PFSK-1 (cell line): Measurements from ENCODE around the gene PIF1.

ENCODE experiments used
- POLR2AphosphoS5 ChIP-seq: IDR thresholded peaks from 2 replicates; pipeline ENCODE4 v1.6.1; 2012; ENCODE audit warnings: low read depth, mild to moderate bottlenecking, control low read depth, low read length, moderate library complexity
- SIN3A ChIP-seq: IDR thresholded peaks from 2 replicates; pipeline ENCODE4 v1.6.1; 2012; ENCODE audit warnings: mild to moderate bottlenecking, low read length, moderate library complexity, borderline replicate concordance; ENCODE audit not compliant: insufficient read depth
- TAF1 ChIP-seq: IDR thresholded peaks from 2 replicates; pipeline ENCODE4 v1.6.1; 2012; ENCODE audit warnings: low read length, control low read depth, borderline replicate concordance; ENCODE audit not compliant: insufficient read depth
- TF ChIP-seq, protein P1 (sequence below), 2 experiments: IDR thresholded peaks; 2 replicates each; pipeline versions ENCODE4 v1.6.1 to v1.8.0; 2011 to 2012; ENCODE audit warnings: low read depth in 2 of 2, low read length in 2 of 2, control low read depth in 1 of 2, inconsistent platforms in 1 of 2, mild to moderate bottlenecking in 1 of 2, moderate library complexity in 1 of 2; ENCODE audit not compliant: insufficient read depth in 1 of 2

DNA sequence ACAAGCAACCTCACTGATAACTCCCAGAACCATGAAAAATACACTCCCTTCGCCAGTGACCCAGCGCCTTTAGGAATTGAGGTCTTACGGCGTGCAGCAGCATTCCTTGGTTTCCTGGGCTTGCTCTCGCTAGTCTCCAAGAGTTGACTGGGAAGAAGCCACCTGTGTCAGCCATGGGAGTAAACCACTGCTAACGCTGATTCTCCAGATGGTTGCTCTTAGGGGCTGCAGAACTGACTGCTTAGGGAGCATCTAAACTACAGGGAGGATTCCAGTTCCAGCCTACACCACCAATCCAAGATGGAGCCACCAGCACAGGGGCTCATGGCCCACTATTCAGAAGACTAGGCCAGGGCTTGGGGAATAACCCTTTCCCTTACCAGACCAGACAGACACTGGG, 52.5 kb downstream of the PIF1 start:
- TF ChIP-seq, protein P1, sequence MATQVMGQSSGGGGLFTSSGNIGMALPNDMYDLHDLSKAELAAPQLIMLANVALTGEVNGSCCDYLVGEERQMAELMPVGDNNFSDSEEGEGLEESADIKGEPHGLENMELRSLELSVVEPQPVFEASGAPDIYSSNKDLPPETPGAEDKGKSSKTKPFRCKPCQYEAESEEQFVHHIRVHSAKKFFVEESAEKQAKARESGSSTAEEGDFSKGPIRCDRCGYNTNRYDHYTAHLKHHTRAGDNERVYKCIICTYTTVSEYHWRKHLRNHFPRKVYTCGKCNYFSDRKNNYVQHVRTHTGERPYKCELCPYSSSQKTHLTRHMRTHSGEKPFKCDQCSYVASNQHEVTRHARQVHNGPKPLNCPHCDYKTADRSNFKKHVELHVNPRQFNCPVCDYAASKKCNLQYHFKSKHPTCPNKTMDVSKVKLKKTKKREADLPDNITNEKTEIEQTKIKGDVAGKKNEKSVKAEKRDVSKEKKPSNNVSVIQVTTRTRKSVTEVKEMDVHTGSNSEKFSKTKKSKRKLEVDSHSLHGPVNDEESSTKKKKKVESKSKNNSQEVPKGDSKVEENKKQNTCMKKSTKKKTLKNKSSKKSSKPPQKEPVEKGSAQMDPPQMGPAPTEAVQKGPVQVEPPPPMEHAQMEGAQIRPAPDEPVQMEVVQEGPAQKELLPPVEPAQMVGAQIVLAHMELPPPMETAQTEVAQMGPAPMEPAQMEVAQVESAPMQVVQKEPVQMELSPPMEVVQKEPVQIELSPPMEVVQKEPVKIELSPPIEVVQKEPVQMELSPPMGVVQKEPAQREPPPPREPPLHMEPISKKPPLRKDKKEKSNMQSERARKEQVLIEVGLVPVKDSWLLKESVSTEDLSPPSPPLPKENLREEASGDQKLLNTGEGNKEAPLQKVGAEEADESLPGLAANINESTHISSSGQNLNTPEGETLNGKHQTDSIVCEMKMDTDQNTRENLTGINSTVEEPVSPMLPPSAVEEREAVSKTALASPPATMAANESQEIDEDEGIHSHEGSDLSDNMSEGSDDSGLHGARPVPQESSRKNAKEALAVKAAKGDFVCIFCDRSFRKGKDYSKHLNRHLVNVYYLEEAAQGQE (IDR thresholded peaks at IDR 0.05; ENCODE audit: insufficient read depth in 1 of 2, low read depth in 2 of 2, low read length in 2 of 2) = no peak
- TF ChIP-seq POLR2AphosphoS5 (no peak), TAF1 (no peak), SIN3A (no peak)
